GM23338 (cell line): ENCODE measurements around the gene ICE1. TPM values are rescaled to one million over a fixed set of nuclear protein-coding genes. Genes with fewer than 3 reads are reported as not detected.

Experiments
- ATAC-seq: fragments of 200-7000 bp; cut with Tn5 transposase; 3 replicates; pipeline ENCODE4 v1.9.1; 2020
- DNase-seq: peaks from one replicate; pipeline ENCODE4 v3.0.0-alpha.2; 2015; ENCODE audit warnings: low spot score
- H2AFZ ChIP-seq: fragments of 200-600 bp; sonication (generic); 2 replicates; pipeline ENCODE4 v1.8.0; 2016; ENCODE audit warnings: antibody characterized with exemption, mild to moderate bottlenecking, moderate library complexity
- H3F3A ChIP-seq: fragments of 200-600 bp; sonication (generic); replicated peaks from 2 replicates; pipeline ENCODE4 v1.8.0; 2017; ENCODE audit warnings: antibody characterized with exemption, mixed run types, low read depth
- H3K27ac ChIP-seq: fragments of 200-600 bp; sonication (generic); 2 replicates; pipeline ENCODE4 v1.6.1; 2016; ENCODE audit warnings: low read depth
- H3K27me3 ChIP-seq: fragments of 200-600 bp; sonication (generic); 2 replicates; pipeline ENCODE4 v1.8.0; 2016; ENCODE audit warnings: mild to moderate bottlenecking, mixed run types, moderate library complexity; ENCODE audit not compliant: insufficient read depth
- H3K36me3 ChIP-seq: fragments of 200-600 bp; sonication (generic); 2 replicates; pipeline ENCODE4 v1.8.0; 2016; ENCODE audit warnings: mild to moderate bottlenecking; ENCODE audit not compliant: insufficient read depth
- H3K4me1 ChIP-seq: fragments of 200-600 bp; sonication (generic); 2 replicates; pipeline ENCODE4 v1.8.0; 2016; ENCODE audit warnings: mild to moderate bottlenecking, moderate library complexity; ENCODE audit not compliant: insufficient read depth
- H3K4me2 ChIP-seq: fragments of 200-600 bp; sonication (generic); 2 replicates; pipeline ENCODE4 v1.7.1; 2017; ENCODE audit warnings: mixed run types
- H3K4me3 ChIP-seq: fragments of 200-600 bp; sonication (generic); 2 replicates; pipeline ENCODE4 v1.6.1; 2016; ENCODE audit warnings: mixed run types
- H3K79me2 ChIP-seq: fragments of 200-600 bp; sonication (generic); replicated peaks from 2 replicates; pipeline ENCODE4 v1.8.0; 2017; ENCODE audit warnings: mild to moderate bottlenecking; ENCODE audit not compliant: insufficient read depth
- H3K9me2 ChIP-seq: fragments of 200-600 bp; sonication (generic); 2 replicates; pipeline ENCODE4 v1.8.0; 2017; ENCODE audit not compliant: insufficient read depth
- H4K20me1 ChIP-seq: fragments of 200-600 bp; sonication (generic); replicated peaks from 2 replicates; pipeline ENCODE4 v1.8.0; 2017; ENCODE audit warnings: mild to moderate bottlenecking; ENCODE audit not compliant: insufficient read depth
- H3K27ac Mint-ChIP-seq: 2 replicates; pipeline ENCODE4 v1.8.0; 2020; ENCODE audit warnings: inconsistent platforms, mild to moderate bottlenecking, moderate library complexity, mixed read lengths
- H3K27me3 Mint-ChIP-seq: 3 replicates; pipeline ENCODE4 v1.8.0; 2022; ENCODE audit warnings: low read depth, mild to moderate bottlenecking, moderate library complexity, mixed read lengths, inconsistent platforms; ENCODE audit not compliant: insufficient read depth, poor library complexity
- H3K36me3 Mint-ChIP-seq: 3 replicates; pipeline ENCODE4 v1.8.0; 2021; ENCODE audit warnings: low read depth, mild to moderate bottlenecking, inconsistent platforms, moderate library complexity, mixed read lengths
- H3K4me1 Mint-ChIP-seq: 3 replicates; pipeline ENCODE4 v1.8.0; 2020; ENCODE audit warnings: mild to moderate bottlenecking, inconsistent platforms, mixed read lengths
- H3K4me3 Mint-ChIP-seq: 3 replicates; pipeline ENCODE4 v1.8.0; 2021; ENCODE audit warnings: moderate library complexity, mild to moderate bottlenecking, inconsistent platforms, mixed read lengths
- H3K9me3 Mint-ChIP-seq: 3 replicates; pipeline ENCODE4 v1.8.0; 2020; ENCODE audit warnings: moderate library complexity, mild to moderate bottlenecking, inconsistent platforms, mixed read lengths
- CREB1 ChIP-seq: fragments of 250-450 bp; sonication (Bioruptor Pico); IDR thresholded peaks from 2 replicates; pipeline ENCODE4 v1.5.0; 2020; ENCODE audit warnings: low read depth, mild to moderate bottlenecking, moderate library complexity
- EZH2phosphoT487 ChIP-seq: fragments of 200-600 bp; sonication (generic); IDR thresholded peaks from one replicate; pipeline ENCODE4 v1.8.1; 2018; ENCODE audit warnings: antibody characterized with exemption; ENCODE audit not compliant: unreplicated experiment
- STAT1 ChIP-seq: IDR thresholded peaks from one replicate; pipeline ENCODE4 v1.6.1; 2016; ENCODE audit warnings: antibody characterized with exemption; ENCODE audit not compliant: unreplicated experiment
- ZNF114 ChIP-seq: fragments of 250-450 bp; sonication (Bioruptor Pico); IDR thresholded peaks from 2 replicates; pipeline ENCODE4 v1.5.0; 2020; ENCODE audit warnings: mild to moderate bottlenecking, moderate library complexity
- polyA plus RNA-seq: library from polyadenylated mRNA; unstranded; fragments of >200 nt; fragmentation: Nextera tagmentation; extraction: Ambion mirVana; gene quantifications from 2 replicates; pipeline ENCODE4 v1.2.1, GENCODE V29; 2016
- total RNA-seq: library from RNA; depleted of rRNA; stranded (reverse); fragments of >200 nt; shearing (Covaris generic); gene quantifications from 2 replicates; pipeline ENCODE4 v1.2.3, GENCODE V29; 2014
- TF ChIP-seq, protein P1 (sequence below), 2 experiments: fragments of 200-600 bp in 1 of 2; sonication (generic) in 1 of 2; conservative IDR thresholded peaks; 2 replicates each; pipeline versions ENCODE4 v1.5.1 to v1.6.1; 2016 to 2017; ENCODE audit warnings: antibody characterized with exemption in 2 of 2, low read depth in 2 of 2, mild to moderate bottlenecking in 2 of 2, moderate library complexity in 1 of 2
- TF ChIP-seq, protein P2 (sequence below): fragments of 250-450 bp; sonication (Bioruptor Pico); IDR thresholded peaks from 2 replicates; pipeline ENCODE4 v1.5.0; 2020; ENCODE audit warnings: mild to moderate bottlenecking, moderate library complexity

Gene ICE1
- total and polyA plus RNA-seq, 2 experiments from 2014 or later = 59.5 to 65.1 TPM

DNA sequence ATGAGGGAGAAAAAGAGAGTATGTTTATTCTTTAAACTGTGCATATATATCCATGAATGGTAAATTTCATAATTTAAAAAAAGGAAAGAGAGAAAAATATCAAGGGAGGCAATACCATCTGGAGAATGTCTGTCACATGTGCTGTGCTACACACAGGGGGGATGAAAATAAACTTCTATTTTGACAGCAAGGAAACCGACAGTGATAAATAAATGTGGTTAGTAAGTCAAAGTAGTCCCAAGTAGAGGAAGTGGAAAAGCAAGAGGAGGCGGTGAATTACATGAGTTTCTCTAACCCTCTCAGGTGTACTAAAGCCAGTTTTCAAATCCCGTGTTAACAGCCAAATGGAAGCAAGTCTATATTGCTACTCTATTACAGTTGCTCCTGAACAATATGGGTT is 83.3 kb downstream of the ICE1 start:
- H3K4me2 ChIP-seq = no peak overlapping the region
- TF ChIP-seq EZH2phosphoT487 (no peak), STAT1 (no peak), ZNF114 (CRISPR knock-in tag) (no peak), CREB1 (CRISPR knock-in tag) (no peak)
- TF ChIP-seq, protein P1, sequence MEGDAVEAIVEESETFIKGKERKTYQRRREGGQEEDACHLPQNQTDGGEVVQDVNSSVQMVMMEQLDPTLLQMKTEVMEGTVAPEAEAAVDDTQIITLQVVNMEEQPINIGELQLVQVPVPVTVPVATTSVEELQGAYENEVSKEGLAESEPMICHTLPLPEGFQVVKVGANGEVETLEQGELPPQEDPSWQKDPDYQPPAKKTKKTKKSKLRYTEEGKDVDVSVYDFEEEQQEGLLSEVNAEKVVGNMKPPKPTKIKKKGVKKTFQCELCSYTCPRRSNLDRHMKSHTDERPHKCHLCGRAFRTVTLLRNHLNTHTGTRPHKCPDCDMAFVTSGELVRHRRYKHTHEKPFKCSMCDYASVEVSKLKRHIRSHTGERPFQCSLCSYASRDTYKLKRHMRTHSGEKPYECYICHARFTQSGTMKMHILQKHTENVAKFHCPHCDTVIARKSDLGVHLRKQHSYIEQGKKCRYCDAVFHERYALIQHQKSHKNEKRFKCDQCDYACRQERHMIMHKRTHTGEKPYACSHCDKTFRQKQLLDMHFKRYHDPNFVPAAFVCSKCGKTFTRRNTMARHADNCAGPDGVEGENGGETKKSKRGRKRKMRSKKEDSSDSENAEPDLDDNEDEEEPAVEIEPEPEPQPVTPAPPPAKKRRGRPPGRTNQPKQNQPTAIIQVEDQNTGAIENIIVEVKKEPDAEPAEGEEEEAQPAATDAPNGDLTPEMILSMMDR (conservative IDR thresholded peaks at IDR 0.05; ENCODE audit: low read depth in 2 of 2) = no peak
- TF ChIP-seq, protein P2, sequence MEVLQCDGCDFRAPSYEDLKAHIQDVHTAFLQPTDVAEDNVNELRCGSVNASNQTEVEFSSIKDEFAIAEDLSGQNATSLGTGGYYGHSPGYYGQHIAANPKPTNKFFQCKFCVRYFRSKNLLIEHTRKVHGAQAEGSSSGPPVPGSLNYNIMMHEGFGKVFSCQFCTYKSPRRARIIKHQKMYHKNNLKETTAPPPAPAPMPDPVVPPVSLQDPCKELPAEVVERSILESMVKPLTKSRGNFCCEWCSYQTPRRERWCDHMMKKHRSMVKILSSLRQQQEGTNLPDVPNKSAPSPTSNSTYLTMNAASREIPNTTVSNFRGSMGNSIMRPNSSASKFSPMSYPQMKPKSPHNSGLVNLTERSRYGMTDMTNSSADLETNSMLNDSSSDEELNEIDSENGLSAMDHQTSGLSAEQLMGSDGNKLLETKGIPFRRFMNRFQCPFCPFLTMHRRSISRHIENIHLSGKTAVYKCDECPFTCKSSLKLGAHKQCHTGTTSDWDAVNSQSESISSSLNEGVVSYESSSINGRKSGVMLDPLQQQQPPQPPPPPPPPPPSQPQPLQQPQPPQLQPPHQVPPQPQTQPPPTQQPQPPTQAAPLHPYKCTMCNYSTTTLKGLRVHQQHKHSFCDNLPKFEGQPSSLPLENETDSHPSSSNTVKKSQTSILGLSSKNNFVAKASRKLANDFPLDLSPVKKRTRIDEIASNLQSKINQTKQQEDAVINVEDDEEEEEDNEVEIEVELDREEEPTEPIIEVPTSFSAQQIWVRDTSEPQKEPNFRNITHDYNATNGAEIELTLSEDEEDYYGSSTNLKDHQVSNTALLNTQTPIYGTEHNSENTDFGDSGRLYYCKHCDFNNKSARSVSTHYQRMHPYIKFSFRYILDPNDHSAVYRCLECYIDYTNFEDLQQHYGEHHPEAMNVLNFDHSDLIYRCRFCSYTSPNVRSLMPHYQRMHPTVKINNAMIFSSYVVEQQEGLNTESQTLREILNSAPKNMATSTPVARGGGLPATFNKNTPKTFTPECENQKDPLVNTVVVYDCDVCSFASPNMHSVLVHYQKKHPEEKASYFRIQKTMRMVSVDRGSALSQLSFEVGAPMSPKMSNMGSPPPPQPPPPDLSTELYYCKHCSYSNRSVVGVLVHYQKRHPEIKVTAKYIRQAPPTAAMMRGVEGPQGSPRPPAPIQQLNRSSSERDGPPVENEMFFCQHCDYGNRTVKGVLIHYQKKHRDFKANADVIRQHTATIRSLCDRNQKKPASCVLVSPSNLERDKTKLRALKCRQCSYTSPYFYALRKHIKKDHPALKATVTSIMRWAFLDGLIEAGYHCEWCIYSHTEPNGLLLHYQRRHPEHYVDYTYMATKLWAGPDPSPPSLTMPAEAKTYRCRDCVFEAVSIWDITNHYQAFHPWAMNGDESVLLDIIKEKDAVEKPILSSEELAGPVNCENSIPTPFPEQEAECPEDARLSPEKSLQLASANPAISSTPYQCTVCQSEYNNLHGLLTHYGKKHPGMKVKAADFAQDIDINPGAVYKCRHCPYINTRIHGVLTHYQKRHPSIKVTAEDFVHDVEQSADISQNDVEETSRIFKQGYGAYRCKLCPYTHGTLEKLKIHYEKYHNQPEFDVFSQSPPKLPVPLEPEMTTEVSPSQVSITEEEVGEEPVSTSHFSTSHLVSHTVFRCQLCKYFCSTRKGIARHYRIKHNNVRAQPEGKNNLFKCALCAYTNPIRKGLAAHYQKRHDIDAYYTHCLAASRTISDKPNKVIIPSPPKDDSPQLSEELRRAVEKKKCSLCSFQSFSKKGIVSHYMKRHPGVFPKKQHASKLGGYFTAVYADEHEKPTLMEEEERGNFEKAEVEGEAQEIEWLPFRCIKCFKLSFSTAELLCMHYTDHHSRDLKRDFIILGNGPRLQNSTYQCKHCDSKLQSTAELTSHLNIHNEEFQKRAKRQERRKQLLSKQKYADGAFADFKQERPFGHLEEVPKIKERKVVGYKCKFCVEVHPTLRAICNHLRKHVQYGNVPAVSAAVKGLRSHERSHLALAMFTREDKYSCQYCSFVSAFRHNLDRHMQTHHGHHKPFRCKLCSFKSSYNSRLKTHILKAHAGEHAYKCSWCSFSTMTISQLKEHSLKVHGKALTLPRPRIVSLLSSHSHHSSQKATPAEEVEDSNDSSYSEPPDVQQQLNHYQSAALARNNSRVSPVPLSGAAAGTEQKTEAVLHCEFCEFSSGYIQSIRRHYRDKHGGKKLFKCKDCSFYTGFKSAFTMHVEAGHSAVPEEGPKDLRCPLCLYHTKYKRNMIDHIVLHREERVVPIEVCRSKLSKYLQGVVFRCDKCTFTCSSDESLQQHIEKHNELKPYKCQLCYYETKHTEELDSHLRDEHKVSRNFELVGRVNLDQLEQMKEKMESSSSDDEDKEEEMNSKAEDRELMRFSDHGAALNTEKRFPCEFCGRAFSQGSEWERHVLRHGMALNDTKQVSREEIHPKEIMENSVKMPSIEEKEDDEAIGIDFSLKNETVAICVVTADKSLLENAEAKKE (CRISPR knock-in tag) = no peak
- H3K4me1 Mint-ChIP-seq = no peaks in the 10 kb centered on the region

More for the DNA sequence above, 83.3 kb downstream of the ICE1 start:
- H3K4me3 Mint-ChIP-seq = no peak overlapping the region
- peaks cover 10% of the 10 kb centered on the region; the same call in 2 of the 3 replicates for H3K36me3 Mint-ChIP-seq
- H3K4me1 ChIP-seq = no peaks in the 10 kb centered on the region
- H2AFZ ChIP-seq = no peak overlapping the region
- H3K27ac ChIP-seq = no peak overlapping the region
- no peaks in the 10 kb centered on the region for H3K27me3 ChIP-seq
- peaks cover 2% of the 10 kb centered on the region for H3K27me3 Mint-ChIP-seq
- no peak overlapping the region for H3K27ac Mint-ChIP-seq
- H3K36me3 ChIP-seq = no peaks in the 10 kb centered on the region
- no peaks in the 10 kb centered on the region for H3K79me2 ChIP-seq
- DNase-seq = no peak
- no peaks in the 10 kb centered on the region for H4K20me1 ChIP-seq
- ATAC-seq = no peak
- H3K9me3 Mint-ChIP-seq = peaks cover 16% of the 10 kb centered on the region
- H3F3A ChIP-seq = no peaks in the 10 kb centered on the region
- no peaks in the 10 kb centered on the region; the same call in 1 of the 2 replicates for H3K9me2 ChIP-seq
- H3K4me3 ChIP-seq = no peak overlapping the region
